Breast epithelium (tissue), 3 donors: ENCODE results near the gene MB21D2.

Experiments
- POLR2A ChIP-seq: fragments of 450-650 bp; IDR thresholded peaks from one replicate; pipeline ENCODE4 v1.6.1; 2016; ENCODE audit warnings: antibody characterized with exemption, mild to moderate bottlenecking, moderate library complexity
- POLR2AphosphoS5 ChIP-seq, 3 donors: sonication (generic); formaldehyde crosslinking; IDR thresholded peaks; one replicate each; pipeline ENCODE4 v1.6.1; 2017; ENCODE audit warnings: antibody characterized with exemption in 3 of 3

DNA sequence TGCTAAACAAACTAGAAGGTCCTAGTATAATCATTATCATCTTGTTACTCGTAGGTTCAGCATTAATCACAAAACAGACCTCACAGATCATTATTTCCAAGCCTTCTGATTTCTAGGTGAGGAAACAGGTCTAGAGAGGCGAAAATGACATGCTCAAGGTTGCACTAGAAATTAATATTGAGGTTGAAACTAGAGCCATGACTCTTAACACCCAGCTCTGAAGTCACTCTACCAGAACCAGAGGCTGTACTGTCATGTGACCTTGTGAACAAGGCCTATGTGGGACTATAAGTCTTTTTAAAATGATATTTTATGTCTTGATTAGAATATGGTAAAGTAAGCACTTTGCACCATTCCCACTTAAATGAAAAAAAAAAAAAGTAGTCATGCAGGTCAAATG, 166.5 kb downstream of the MB21D2 start:
- TF ChIP-seq POLR2A (no peak), POLR2AphosphoS5 (IDR thresholded peaks at IDR 0.05) (no peak)
